Hematopoietic multipotent progenitor cell (in vitro differentiated cells): ENCODE measurements around the gene CHST14. TPM values are rescaled to one million over a fixed set of nuclear protein-coding genes. Genes with fewer than 3 reads are reported as not detected.

Experiments
- DNase-seq, 3 donors: peaks; one replicate each; pipeline ENCODE4 v3.0.0-alpha.2; 2011 to 2015; ENCODE audit warnings: low read depth in 2 of 3, low spot score in 2 of 3
- total RNA-seq: library from RNA; depleted of rRNA; stranded (reverse); fragments of >200 nt; gene quantifications from one replicate; pipeline ENCODE4 v1.2.3, GENCODE V29; 2012

The CHST14 gene
- total RNA-seq, 1 donor, result 18.0 TPM

DNA sequence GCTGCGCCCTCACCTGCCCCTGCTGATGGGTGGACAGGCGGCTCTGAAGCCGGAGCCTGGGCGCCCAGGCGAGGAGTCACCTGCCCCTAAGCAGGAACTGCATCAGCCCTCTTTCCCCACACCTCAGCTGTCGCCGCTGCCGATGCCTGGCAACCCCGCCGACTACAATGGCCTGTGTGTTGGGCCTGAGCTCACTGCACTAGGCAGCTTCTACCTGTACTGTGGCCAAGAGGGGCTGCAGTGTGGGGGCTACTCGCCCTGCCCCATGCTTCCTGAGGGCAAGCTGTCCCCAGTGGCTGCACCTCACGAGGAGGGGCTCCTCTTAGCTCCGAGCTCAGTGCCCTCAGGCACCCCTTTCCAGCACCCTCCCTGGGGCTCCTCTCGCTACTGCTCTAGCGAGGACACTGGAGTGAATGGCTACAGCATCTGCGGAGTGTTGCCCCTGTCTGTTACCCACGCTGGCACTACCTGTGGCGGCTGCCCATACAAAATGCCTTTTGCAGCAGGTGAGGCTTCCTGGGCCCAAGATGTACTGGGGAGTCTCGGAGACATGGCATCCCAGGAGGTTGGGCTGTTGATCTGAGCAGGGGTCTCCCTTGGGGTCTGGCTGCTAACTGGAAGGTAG, 11.3 kb upstream of the CHST14 start:
- no peak for DNase-seq

DNA sequence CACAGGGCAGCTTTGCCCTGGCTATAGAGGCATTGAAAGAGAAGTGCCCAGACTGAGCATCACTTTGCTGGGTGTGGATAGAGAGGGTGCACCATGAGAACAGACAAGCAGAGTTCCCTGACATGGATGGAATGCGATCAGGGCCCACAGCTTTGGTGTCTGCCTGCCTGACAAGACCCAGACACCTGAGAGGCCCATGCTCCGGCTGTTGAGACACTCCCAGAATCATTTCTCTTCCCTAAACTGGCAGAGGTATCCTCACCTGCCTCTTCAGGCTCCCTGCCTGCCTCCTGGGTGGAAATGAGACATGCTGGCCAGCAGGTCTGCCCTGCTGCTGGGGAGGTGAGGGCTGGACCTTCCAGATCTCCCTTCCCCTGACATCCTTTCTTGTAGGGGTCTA, 10.4 kb upstream of the CHST14 start:
- DNase-seq, result no peak

DNA sequence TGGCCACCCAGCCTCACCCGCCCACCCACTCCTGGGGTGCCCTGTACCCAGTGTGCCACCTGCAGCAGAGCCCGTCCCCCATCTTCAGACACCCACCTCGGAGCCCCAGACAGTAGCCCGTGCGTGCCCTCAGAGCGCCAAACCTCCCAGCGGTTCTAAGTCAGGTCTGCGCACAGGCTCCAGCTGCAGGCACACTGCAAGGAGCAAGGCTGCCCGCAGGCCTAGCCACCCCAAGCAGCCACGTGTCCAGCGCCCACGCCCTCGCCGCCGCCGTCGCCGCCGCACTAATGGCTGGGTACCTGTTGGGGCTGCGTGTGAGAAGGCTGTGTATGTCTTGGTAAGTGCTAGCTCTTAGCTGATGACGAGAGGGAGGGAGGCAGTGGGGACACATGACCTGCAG, 8.8 kb upstream of the CHST14 start:
- no peak for DNase-seq

DNA sequence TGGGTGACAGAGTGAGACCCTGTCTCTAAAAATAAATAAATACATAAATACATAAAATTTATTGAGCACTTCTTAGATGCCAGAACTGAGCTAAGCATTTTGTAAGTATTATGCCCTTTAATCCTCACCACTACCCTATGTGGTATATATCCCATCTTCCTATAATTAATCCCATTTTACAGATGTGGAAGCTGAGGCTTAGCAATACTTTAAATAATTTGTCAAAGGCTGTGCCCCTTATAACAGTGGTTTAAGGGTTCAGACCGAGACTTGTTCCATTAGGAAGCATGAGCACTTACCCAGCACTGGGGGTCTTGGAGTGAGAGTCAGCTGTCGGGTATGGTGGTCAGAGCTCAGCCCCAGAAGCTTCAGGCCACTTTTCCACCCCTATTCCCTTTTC, 7.5 kb upstream of the CHST14 start:
- DNase-seq, result no peak

DNA sequence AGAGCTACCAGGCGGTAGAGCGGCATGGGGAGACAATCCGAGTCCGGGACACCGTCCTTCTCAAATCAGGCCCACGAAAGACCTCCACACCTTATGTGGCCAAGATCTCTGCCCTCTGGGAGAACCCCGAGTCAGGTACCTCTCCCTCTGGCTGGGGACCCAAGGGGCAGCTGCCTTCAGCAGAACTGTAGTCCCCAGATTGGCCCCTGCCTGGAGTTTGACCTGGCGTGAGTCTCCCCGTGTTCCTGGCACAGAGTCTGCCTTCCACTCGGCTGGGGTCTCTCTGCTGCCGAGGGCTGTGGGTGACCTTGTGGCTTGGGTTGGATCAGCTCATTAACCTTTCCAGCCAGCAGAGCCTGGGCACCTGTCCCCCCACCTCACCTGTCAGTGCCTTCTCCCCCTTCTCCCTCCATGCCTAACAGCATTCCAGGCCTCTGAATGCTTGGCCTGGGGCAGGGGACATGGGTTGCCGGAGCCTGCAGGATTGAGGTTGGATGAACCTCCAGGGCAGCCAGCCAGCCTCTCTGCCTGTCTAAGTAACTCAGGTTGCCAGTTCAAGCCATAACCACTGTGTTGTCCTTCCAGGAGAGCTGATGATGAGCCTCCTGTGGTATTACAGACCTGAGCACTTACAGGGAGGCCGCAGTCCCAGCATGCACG, 6.8 kb upstream of the CHST14 start:
- DNase-seq, result no peak

DNA sequence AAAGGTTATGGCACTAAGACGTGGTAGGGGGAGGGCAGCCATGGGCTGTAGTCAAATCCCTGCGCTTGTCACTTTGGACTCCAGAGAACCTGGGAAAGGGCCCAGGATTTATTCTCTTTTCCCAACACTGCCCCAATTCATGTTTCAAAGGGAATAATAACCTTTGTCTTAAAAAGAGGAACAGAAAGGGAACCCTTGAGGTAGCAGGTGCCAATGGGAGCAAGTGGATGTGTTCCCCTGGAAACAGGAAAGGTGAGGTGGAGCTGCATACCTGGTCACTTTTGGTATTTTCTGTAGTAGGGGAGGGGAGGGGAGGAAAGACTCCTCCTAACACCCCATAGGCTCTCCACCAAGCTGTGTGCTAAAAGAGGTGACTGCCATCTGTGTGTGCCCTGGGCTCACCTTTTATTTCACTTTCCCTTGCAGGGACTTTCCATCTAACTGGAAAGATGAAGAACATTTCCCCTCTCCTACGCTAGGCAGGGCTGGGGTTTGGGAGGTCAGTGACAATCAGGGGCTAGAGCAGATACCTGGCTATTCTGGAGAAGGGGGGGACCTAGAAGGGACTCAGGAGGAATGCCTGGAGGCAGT, 6.1 kb upstream of the CHST14 start:
- no peak for DNase-seq

DNA sequence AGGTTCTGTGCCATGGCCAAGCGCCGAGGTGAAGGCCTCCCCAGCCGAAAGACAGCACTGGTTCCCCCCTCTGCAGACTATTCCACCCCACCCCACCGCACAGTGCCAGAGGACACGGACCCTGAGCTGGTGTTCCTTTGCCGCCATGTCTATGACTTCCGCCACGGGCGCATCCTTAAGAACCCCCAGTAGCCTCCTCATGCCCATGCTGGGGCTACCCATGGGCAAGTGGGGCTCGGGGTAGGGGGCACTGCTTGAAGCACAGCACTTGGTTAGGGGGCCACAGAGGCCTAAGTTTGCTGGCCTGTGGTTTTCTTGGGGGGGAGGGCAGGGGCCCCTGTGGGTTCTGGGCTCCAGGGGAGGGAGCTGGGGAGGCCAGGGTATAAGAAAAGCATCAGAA, 4.8 kb upstream of the CHST14 start:
- no peak for DNase-seq

DNA sequence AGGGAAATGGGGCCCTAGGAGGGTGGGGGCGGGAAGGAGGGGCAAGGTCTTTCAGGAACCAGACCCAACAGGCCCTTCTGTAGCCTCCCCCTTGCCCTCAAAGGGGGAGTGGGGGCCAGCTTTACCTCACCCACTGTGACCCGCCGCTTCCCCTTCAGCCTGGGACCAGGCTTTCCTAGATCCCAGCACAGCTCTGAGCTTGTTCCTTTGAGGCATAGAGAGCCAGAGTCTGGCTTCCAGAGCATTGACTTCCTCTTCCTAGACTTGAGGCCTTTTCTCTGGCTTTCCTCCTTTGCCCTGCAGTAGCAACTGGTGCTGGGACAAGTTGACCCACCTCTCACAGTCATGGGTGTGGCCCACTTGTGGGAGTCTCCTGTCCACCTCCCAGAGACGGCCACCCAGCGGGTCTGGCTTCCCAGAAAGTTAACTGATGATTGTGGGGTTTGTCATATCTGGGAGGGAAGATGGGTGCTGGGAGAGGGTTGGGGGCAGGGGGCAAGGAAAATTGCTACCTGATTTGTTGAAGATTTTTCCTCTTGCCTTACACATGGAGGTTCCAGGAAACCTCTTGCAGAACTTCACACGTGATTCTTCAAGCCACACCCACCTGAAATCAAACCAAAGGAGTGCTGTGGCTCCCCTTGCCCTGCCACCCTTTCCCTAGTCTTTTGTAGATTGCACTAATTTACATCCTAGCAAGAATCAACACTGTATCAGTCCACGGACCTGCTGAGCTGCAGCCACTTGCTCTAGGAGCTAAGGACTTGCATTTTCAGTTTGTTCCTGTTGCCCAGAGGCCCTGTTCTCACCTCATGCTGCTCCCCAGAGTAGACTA, 4.1 kb upstream of the CHST14 start:
- no peak for DNase-seq

DNA sequence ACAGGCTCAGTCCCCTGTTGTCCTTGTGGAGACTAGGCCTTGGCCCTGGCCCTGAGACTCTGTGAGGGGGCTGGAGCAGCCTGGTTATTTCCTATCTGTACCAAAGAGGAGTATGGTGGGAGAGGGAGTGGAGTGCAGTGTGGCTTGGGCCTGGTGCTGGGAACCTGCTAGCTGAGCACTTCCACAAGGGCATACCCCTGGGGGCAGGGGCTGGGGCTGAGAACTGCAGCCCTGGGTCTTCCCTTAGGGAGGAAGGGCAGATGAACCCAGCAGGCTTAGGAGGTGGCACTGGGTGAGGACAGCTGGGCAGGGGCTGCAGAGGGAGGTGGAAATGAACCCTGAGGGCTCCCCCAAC, 3.5 kb upstream of the CHST14 start:
- no peak for DNase-seq

DNA sequence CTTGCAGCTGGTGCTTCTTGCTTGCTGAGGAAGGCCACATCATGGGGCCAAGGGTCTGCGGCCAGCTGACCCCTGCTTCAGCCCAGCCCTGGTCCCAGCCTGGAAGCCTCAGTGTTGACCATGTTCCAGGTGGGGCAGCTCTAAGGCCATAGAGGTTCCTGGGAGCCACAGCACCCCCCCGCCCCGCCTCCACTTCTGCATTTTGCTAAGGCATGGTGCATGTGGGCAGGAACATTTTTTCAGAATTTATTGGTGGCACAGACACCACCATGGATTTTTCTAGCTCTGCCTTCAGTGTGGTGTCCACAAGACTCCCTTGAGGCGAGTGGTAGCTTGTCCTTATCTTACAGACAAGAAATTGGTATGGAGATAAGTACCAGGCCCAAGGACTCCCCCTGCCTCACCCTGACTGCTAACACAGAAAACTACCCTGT, 1.9 kb upstream of the CHST14 start:
- DNase-seq, result peak in 1 of 3 donors; percentile 31

DNA sequence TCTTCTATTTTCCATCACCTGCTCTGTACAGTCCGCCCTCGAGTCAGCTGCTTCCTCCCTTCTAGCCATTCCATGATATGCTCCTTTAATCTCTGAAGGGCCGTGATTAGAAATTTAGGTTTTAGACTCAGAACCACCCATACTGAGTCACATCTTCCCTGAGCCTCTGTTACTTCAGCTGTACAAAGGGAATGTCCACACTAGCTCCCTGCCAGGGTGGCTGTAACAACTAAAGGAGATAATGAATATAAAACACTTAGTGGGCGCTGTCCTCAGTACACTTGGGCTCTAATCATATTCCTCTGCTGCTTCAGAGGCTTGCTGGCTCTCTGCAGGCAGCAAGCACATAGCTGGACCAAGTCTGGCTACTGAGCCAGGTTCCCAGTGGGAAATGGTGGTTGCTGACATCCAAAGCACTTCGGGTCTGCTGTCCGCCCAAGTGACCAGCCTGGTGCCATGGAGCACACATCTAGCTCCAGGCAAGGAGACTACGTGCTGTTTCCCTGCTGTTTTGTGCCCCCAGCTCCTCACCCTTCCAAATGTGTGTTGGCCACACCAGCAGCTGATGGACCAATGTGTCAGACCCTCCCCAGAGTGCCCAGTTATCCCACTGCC, 901 bp upstream of the CHST14 start:
- DNase-seq, result no peak

DNA sequence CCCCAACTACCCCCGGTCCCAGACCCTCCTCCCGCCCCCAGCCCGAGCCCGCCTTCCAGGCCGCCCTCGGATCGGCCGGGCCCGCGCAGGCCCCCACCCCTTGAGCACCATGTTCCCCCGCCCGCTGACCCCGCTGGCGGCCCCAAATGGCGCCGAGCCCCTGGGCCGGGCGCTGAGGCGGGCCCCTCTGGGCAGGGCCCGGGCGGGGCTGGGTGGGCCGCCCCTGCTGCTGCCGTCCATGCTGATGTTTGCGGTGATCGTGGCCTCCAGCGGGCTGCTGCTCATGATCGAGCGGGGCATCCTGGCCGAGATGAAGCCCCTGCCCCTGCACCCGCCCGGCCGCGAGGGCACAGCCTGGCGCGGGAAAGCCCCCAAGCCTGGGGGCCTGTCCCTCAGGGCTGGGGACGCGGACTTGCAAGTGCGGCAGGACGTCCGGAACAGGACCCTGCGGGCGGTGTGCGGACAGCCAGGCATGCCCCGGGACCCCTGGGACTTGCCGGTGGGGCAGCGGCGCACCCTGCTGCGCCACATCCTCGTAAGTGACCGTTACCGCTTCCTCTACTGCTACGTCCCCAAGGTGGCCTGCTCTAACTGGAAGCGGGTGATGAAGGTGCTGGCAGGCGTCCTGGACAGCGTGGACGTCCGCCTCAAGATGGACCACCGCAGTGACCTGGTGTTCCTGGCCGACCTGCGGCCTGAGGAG, 472 bp downstream of the CHST14 start:
- DNase-seq, result peak in 2 of 3 donors; percentile 32 to 43

DNA sequence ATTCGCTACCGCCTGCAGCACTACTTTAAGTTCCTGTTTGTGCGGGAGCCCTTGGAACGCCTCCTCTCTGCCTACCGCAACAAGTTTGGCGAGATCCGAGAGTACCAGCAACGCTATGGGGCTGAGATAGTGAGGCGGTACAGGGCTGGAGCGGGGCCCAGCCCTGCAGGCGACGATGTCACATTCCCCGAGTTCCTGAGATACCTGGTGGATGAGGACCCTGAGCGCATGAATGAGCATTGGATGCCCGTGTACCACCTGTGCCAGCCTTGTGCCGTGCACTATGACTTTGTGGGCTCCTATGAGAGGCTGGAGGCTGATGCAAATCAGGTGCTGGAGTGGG, 995 bp downstream of the CHST14 start:
- peak in 2 of 3 donors; percentile 31 to 52 for DNase-seq

DNA sequence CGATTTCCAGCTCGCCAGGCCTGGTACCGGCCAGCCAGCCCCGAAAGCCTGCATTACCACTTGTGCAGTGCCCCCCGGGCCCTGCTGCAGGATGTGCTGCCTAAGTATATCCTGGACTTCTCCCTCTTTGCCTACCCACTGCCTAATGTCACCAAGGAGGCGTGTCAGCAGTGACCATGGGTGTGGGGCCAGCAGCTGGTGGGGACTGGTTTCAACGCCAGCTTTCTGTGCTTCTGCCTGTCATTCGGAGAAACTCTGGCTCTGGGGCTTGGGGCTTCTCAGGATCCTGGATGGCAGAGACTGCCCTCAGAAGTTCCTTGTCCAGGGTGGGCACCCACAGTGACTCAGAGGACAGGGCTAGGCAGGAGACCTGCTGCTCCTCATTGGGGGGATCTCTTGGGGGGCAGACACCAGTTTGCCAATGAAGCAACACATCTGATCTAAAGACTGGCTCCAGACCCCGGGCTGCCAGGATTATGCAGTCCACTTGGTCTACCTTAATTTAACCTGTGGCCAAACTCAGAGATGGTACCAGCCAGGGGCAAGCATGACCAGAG, 1.5 kb downstream of the CHST14 start:
- no peak for DNase-seq

DNA sequence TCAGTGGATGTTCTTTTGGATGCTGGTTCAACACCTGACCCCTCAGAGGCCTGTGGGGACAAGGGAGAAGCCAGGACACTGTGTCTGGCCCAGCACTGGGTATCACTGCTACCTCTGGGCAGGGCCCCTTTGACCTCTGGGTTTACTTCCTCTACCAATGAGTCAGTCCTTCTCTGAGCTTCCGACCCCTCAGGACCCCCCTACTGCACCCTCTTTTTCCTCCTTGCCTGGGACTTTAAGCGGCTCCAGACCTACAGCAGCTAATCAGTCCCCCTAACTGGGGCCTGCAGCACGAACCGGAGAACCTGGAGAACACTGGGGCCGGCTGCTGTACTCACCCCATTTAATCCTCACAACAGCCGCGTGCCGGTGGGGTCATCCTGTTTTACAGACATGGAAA, 3.8 kb downstream of the CHST14 start:
- no peak for DNase-seq

DNA sequence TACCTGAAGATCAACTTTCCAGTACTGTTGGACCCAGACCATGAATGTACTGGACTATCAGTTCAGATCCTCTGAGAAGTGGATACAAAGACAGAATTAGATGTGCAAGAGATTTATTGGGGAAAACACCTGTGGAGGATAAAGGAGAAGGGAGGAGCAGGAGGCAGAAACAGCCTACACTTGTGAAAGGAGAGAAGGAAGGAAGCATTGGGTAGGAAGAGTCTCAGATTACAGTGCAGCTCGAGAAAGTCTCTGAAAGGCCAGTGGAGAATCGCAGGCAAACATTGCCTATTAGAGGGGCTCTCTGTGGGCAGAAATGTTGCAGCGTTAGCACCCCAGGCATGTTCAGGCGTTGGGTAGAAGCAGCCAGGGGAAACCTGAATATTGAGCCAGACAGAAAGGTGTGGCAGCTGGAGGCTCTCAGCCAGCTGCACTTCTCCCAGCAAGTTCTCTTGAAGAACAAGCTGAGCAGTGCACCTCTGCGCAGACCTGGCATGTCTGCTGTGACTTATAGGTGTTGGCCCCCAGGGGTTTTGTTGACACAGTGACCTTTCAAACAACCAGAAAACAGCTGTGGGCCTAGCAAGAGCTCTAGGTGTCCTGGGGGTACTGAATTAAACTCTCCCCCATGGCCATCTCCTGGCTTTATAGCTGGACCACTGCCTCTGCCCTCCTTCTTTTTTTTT, 7.0 kb downstream of the CHST14 start:
- DNase-seq, result no peak

DNA sequence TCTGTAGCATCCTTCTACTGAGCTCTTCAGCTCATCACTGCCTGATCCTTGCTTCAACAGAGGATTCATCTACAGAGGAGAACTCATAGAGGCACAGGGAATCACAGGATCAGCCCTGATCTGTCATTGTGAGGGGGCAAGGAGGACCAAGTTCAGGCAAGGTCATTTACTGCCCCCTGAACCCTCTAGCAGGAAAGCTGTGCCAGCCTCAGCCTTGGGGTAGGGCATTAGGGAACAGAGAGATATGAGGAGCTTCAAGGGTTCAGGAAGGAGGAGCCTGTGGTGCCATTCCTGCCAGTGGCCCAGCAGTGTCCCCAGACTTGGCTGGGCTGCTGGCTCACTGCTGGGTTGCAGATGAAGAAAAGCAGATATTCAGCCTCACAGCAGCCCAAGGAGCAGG, 8.2 kb downstream of the CHST14 start:
- DNase-seq, result no peak

DNA sequence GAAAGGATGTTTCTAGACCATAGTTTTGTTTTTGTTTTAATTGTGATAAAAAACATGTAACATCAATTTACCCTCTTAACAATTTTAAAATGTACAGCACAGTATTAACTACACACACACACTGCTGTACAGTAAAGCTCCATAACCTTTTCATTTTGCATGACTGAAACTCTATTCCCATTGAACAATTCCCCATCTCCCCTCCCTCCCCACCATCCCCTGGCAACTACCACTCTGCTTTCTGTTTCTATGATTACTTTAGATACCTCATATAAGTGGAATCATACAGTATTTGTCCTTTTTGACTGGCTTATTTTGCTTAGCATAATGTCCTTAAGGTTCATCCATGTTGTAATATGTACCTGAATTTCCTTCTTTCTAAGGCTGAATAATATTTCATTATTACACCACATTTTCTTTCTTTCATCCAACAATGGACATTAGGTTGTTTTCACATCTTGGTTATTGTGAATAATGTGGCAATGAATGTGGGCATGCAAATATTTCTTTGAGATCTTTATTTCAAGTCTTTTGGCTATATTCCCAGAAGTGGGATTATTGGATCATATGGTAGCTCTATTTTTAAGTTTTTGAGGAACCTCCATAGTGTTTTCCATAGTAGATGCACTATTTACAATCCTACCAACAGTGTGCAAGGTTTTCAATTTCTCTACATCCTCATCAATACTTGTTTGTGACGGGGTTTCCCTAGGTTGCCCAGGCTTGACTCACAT, 10.7 kb downstream of the CHST14 start:
- no peak for DNase-seq

DNA sequence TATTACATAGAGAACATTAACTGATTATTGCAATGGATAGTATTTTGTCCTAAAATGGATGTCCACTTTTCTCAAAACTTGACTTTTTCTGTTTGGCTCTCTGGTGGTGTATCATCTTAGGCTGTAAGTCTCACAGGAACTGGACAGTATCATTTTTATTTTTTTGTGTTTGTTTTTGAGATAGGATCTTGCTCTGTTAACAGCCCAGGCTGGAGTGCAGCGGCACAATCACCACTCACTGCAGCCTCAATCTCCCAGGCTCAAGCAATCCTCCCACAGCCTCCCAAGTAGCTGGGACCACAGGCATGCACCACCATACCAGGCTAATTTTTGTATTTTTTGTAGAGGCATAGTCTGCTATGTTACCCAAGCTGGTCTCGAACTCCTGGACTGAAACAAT, 13.1 kb downstream of the CHST14 start:
- no peak for DNase-seq
